ENCODE results near the gene TMIGD2. TPM values are rescaled to one million over a fixed set of nuclear protein-coding genes. Genes with fewer than 3 reads are reported as not detected.

Gene TMIGD2
- total and polyA plus RNA-seq, 4 donors: 0.16 to 0.94 (median 0.48) TPM

- TF ChIP-seq GABPA (IDR thresholded peaks at IDR 0.05 in 1 of 2, conservative IDR thresholded peaks at IDR 0.05 in 1 of 2) (peak in 1 of 2 donors; percentile 64), RAD21 (IDR thresholded peaks at IDR 0.05) (peak; percentile 35 to 37), FOXA2 (IDR thresholded peaks at IDR 0.05) (peak; percentile 62), MAX (IDR thresholded peaks at IDR 0.05) (peak; percentile 98), ZBTB33 (IDR thresholded peaks at IDR 0.05) (peak; percentile 73), EGR1 (IDR thresholded peaks at IDR 0.05; ENCODE audit: low read depth in 2 of 2) (peak in 1 of 2 donors; percentile 87), HNF4G (IDR thresholded peaks at IDR 0.05) (peak; percentile 94)
These were observed 40.6 kb upstream of the TMIGD2 start (continued) for GRCh38 chr19:4342615-4343369.

- TF ChIP-seq FOXA2 (IDR thresholded peaks at IDR 0.05) (no peak), MAX (IDR thresholded peaks at IDR 0.05) (no peak), TAF1 (conservative IDR thresholded peaks at IDR 0.05) (no peak), NR2F2 (IDR thresholded peaks at IDR 0.05) (no peak)
- peak overlapping the region; percentile 93 to 95 for H3K27ac ChIP-seq (ENCODE audit: low read depth in 1 of 2, low read length in 2 of 2)
- no peaks in the 10 kb centered on the region for H3K9me3 ChIP-seq (ENCODE audit: control insufficient read depth in 4 of 4, low read length in 3 of 4)
- no peaks in the 10 kb centered on the region for H3K27me3 ChIP-seq (ENCODE audit: control insufficient read depth in 4 of 4, insufficient read depth in 4 of 4, low read length in 3 of 4)
- peak overlapping the region; percentile 45 to 75 for H3K9ac ChIP-seq (ENCODE audit: low read depth in 1 of 2, low read length in 2 of 2)
- H3K4me1 ChIP-seq (ENCODE audit: control insufficient read depth in 4 of 4, insufficient read depth in 4 of 4, low read length in 3 of 4): peaks cover 8 to 59% (median 49%) of the 10 kb centered on the region in 4 donors
- WGBS: 2% methylated on average over 10 of the region's 10 CpGs
- H3K4me3 ChIP-seq (ENCODE audit: low read depth in 1 of 3, low read length in 3 of 3): peak overlapping the region; percentile 2 to 34 (median 34)
- no peaks in the 10 kb centered on the region for H3K36me3 ChIP-seq (ENCODE audit: control insufficient read depth in 4 of 4, insufficient read depth in 3 of 4, low read depth in 1 of 4, low read length in 3 of 4)
- DNase-seq (ENCODE audit: low spot score): no peak
These were observed 40.1 kb upstream of the TMIGD2 start for GRCh38 chr19:4342314-4342614.

GRCh38 chr19:4338441-4339355 lies 36.5 kb upstream of the TMIGD2 start, which contains the start of gene STAP2:
Gene STAP2, minus strand, starts transcription at chr19:4338827. Its CDS starts 74 bp downstream, at chr19:4338753.
- Histone ChIP-seq H3K27ac (ENCODE audit: low read depth in 1 of 2, low read length in 2 of 2) (peak within 1 kb of the TSS; percentile 88 to 92), H3K9ac (ENCODE audit: low read depth in 1 of 2, low read length in 2 of 2) (peak within 1 kb of the TSS; percentile 19 to 78), H3K36me3 (ENCODE audit: control insufficient read depth in 4 of 4, insufficient read depth in 3 of 4, low read depth in 1 of 4, low read length in 3 of 4) (peaks cover 0 to 1% (median 0%) of the 10 kb centered on the region in 4 donors), H3K9me3 (ENCODE audit: control insufficient read depth in 4 of 4, low read length in 3 of 4) (no peaks in the 10 kb centered on the region), H3K4me3 (ENCODE audit: low read depth in 1 of 3, low read length in 3 of 3) (peak within 1 kb of the TSS; percentile 51 to 88 (median 67)), H3K4me1 (ENCODE audit: control insufficient read depth in 4 of 4, insufficient read depth in 4 of 4, low read length in 3 of 4) (peaks cover 5 to 44% (median 30%) of the 10 kb centered on the region in 4 donors), H3K27me3 (ENCODE audit: control insufficient read depth in 4 of 4, insufficient read depth in 4 of 4, low read length in 3 of 4) (no peaks in the 10 kb centered on the region)
- WGBS: 20% methylated on average over 27 of the region's 27 CpGs
- no peak for DNase-seq (ENCODE audit: low spot score)
- TF ChIP-seq GABPA (IDR thresholded peaks at IDR 0.05 in 1 of 2, conservative IDR thresholded peaks at IDR 0.05 in 1 of 2) (no peak), ZBTB33 (IDR thresholded peaks at IDR 0.05) (no peak), NR2F2 (IDR thresholded peaks at IDR 0.05) (no peak), RAD21 (IDR thresholded peaks at IDR 0.05) (peak; percentile 8 to 36), CTCF (IDR thresholded peaks at IDR 0.05; ENCODE audit: low read depth, low read length, missing input control) (no peak), ATF3 (IDR thresholded peaks at IDR 0.05) (no peak), EGR1 (IDR thresholded peaks at IDR 0.05; ENCODE audit: low read depth in 2 of 2) (no peak), HNF4A (conservative IDR thresholded peaks at IDR 0.05) (peak; percentile 41 to 50), TAF1 (conservative IDR thresholded peaks at IDR 0.05) (no peak), JUND (IDR thresholded peaks at IDR 0.05) (no peak), HNF4G (IDR thresholded peaks at IDR 0.05) (no peak), MAX (IDR thresholded peaks at IDR 0.05) (no peak), REST (IDR thresholded peaks at IDR 0.05) (no peak)
